ENCODE data around the gene TREH. TPM values are rescaled to one million over a fixed set of nuclear protein-coding genes. Genes with fewer than 3 reads are reported as not detected.

Gene TREH
- total and polyA plus RNA-seq, 2 of the 8 experiments (the other 6 are each of a cell fraction or from before 2014, with no cell fraction given), result 0.03 TPM; not detected in 1

GRCh38 chr11:118688851-118689502 is 9.5 kb upstream of the TREH start:
- Histone ChIP-seq H3K14ac (ENCODE audit: insufficient read length) (no peak overlapping the region), H3K9ac (replicated peaks in 1 of 4; ENCODE audit: extremely low read depth in 1 of 4, low read depth in 3 of 4, low read length in 3 of 4) (no peak overlapping the region), H4K91ac (replicated peaks; ENCODE audit: insufficient read length, low read length) (no peak overlapping the region), H3K23me2 (ENCODE audit: low read depth, low read length) (no peaks in the 10 kb centered on the region), H2BK12ac (ENCODE audit: low read depth, low read length) (no peak overlapping the region), H3K4ac (replicated peaks; ENCODE audit: insufficient read length, low read depth, low read length) (no peak overlapping the region), H2BK15ac (ENCODE audit: low read length) (peak overlapping the region; percentile 92; the same call in 1 of the 2 replicates), H4K8ac (ENCODE audit: extremely low read depth, insufficient read depth, low read length) (peak overlapping the region; percentile 69), H3K79me2 (ENCODE audit: control insufficient read depth in 1 of 2, insufficient read depth in 2 of 2, low read length in 2 of 2) (no peaks in the 10 kb centered on the region), H4K5ac (ENCODE audit: insufficient read length, low read depth, low read length) (no peak overlapping the region), H2BK20ac (ENCODE audit: low read length) (peak overlapping the region; percentile 86; the same call in 1 of the 2 replicates), H3K56ac (replicated peaks; ENCODE audit: insufficient read length, low read depth, low read length) (no peak overlapping the region), H3K27ac (ENCODE audit: low read depth, low read length) (no peak overlapping the region), H3K36me3 (ENCODE audit: control insufficient read depth in 2 of 4, insufficient read depth in 4 of 4, low read length in 3 of 4) (no peaks in the 10 kb centered on the region), H2BK120ac (replicated peaks; ENCODE audit: low read depth, low read length) (no peak overlapping the region), H2BK5ac (ENCODE audit: low read depth, low read length) (peak overlapping the region; percentile 85; the same call in 1 of the 2 replicates), H2AFZ (ENCODE audit: low read length) (no peak overlapping the region; the same call in 1 of the 2 replicates), H3K79me1 (ENCODE audit: low read depth, low read length) (no peaks in the 10 kb centered on the region), H4K20me1 (replicated peaks in 1 of 2; ENCODE audit: control insufficient read depth in 1 of 2, insufficient read depth in 2 of 2, low read length in 2 of 2) (no peaks in the 10 kb centered on the region), H3K4me2 (ENCODE audit: insufficient read depth in 1 of 2, low read depth in 2 of 2, low read length in 2 of 2) (peak overlapping the region; percentile 1 to 80; a peak in 1 of 4 replicates), H3K4me3 (ENCODE audit: extremely low read depth in 1 of 4, insufficient read depth in 2 of 4, low read depth in 3 of 4, low read length in 4 of 4) (peak overlapping the region in 1 of 4 experiments; percentile 46; a peak in 1 of 8 replicates), H3K18ac (ENCODE audit: extremely low read depth, low read length) (peak overlapping the region; percentile 38; the same call in 1 of the 2 replicates), H3K27me3 (replicated peaks in 1 of 4; ENCODE audit: control insufficient read depth in 3 of 4, extremely low read depth in 1 of 4, insufficient read depth in 3 of 4, low read length in 3 of 4) (no peaks in the 10 kb centered on the region), H3K23ac (ENCODE audit: insufficient read length) (no peak overlapping the region), H3K4me1 (replicated peaks in 1 of 4; ENCODE audit: control insufficient read depth in 3 of 4, insufficient read depth in 4 of 4, low read length in 3 of 4) (peaks cover 0 to 19% (median 11%) of the 10 kb centered on the region in 4 experiments; a peak in 6 of 7 replicates), H3K9me3 (ENCODE audit: insufficient read depth in 2 of 2, low read depth in 1 of 2, low read length in 1 of 2) (no peaks in the 10 kb centered on the region), H2AK5ac (ENCODE audit: low read depth, low read length) (no peak overlapping the region)
- ChIA-PET POLR2A (ENCODE audit: partially characterized antibody) (interaction anchor here (0.6 to 4.9 kb wide), 21 partner anchors 16 to 324 kb away, joined by 3 to 36 read pairs (median 4); partner anchors contain the start of genes BCL9L and DDX6), CTCF (ENCODE audit: partially characterized antibody) (interaction anchor here (0.6 to 11.0 kb wide), 43 partner anchors 8 to 362 kb away, joined by 3 to 102 read pairs (median 6); partner anchors contain the start of gene TREH)
- DNase-seq (ENCODE audit: low read depth in 1 of 2, low spot score in 2 of 2) (no peak), FAIRE-seq (no peak)
- WGBS, 2 experiments (ENCODE audit: extremely low coverage in 1 of 2, insufficient coverage in 1 of 2, insufficient read length in 1 of 2, insufficient replicate concordance in 2 of 2, low coverage in 1 of 2, low lambda C conversion rate in 2 of 2, missing lambda C conversion rate in 1 of 2), result 89% methylated on average over 38 of the region's 41 CpGs; no CpG with 5 or more reads in 1 of the 2 experiments
- TF ChIP-seq SRF (IDR thresholded peaks at IDR 0.05; ENCODE audit: low read depth, low read length), result no peak
- peak; percentile 82 for TF ChIP-seq E2F6 (IDR thresholded peaks at IDR 0.05)
